ENCODE data around the gene PDE6B.

Gene PDE6B

GRCh38 chr4:624705-625590 is at the start of gene PDE6B:
Gene PDE6B, plus strand, starts transcription at chr4:625573. Its CDS starts 54 bp downstream, at chr4:625627.
- TF ChIP-seq JUND (IDR thresholded peaks at IDR 0.05; ENCODE audit: low read depth): no peak
- DNase-seq (ENCODE audit: low read depth in 1 of 2, low spot score in 1 of 2): no peak
- in situ Hi-C loops (cut with HindIII; ENCODE audit: low pct_unique_long_range_greater_than_20kb, low sequenced_read_pairs): no loop called here

- DNase-seq (ENCODE audit: low read depth in 1 of 2, low spot score in 1 of 2): no peak
- TF ChIP-seq JUND (IDR thresholded peaks at IDR 0.05; ENCODE audit: low read depth): no peak
- in situ Hi-C loops (cut with HindIII; ENCODE audit: low pct_unique_long_range_greater_than_20kb, low sequenced_read_pairs): no loop called here
Measured at GRCh38 chr4:576245-576821, 49.0 kb upstream of the PDE6B start, which contains the start of gene TMEM271. Gene TMEM271, minus strand, starts transcription at chr4:576295. Its CDS starts 233 bp downstream, at chr4:576062.

- in situ Hi-C loops (cut with HindIII; ENCODE audit: low pct_unique_long_range_greater_than_20kb, low sequenced_read_pairs): no loop called here
- no peak for TF ChIP-seq JUND (IDR thresholded peaks at IDR 0.05; ENCODE audit: low read depth)
- DNase-seq (ENCODE audit: low read depth in 1 of 2, low spot score in 1 of 2): no peak
Measured at GRCh38 chr4:576991-577498, 48.3 kb upstream of the PDE6B start.

GRCh38 chr4:577499-578450 is 47.6 kb upstream of the PDE6B start:
- TF ChIP-seq JUND (IDR thresholded peaks at IDR 0.05; ENCODE audit: low read depth): no peak
- DNase-seq (ENCODE audit: low read depth in 1 of 2, low spot score in 1 of 2): no peak
- in situ Hi-C loops (cut with HindIII; ENCODE audit: low pct_unique_long_range_greater_than_20kb, low sequenced_read_pairs): no loop called here

- DNase-seq (ENCODE audit: low read depth in 1 of 2, low spot score in 1 of 2): no peak
- in situ Hi-C loops (cut with HindIII; ENCODE audit: low pct_unique_long_range_greater_than_20kb, low sequenced_read_pairs): no loop called here
- TF ChIP-seq JUND (IDR thresholded peaks at IDR 0.05; ENCODE audit: low read depth): no peak
Measured at GRCh38 chr4:578451-579443, 46.6 kb upstream of the PDE6B start.

GRCh38 chr4:579543-580175 is 45.7 kb upstream of the PDE6B start:
- no peak for TF ChIP-seq JUND (IDR thresholded peaks at IDR 0.05; ENCODE audit: low read depth)
- in situ Hi-C loops (cut with HindIII; ENCODE audit: low pct_unique_long_range_greater_than_20kb, low sequenced_read_pairs): no loop called here
- DNase-seq (ENCODE audit: low read depth in 1 of 2, low spot score in 1 of 2): no peak

- no peak for TF ChIP-seq JUND (IDR thresholded peaks at IDR 0.05; ENCODE audit: low read depth)
- in situ Hi-C loops (cut with HindIII; ENCODE audit: low pct_unique_long_range_greater_than_20kb, low sequenced_read_pairs): no loop called here
- no peak for DNase-seq (ENCODE audit: low read depth in 1 of 2, low spot score in 1 of 2)
Measured at GRCh38 chr4:581181-581580, 44.2 kb upstream of the PDE6B start.

- DNase-seq (ENCODE audit: low read depth in 1 of 2, low spot score in 1 of 2): no peak
Measured at GRCh38 chr4:581753-582361, 43.5 kb upstream of the PDE6B start.

GRCh38 chr4:583820-584219 is 41.6 kb upstream of the PDE6B start:
- no peak for TF ChIP-seq JUND (IDR thresholded peaks at IDR 0.05; ENCODE audit: low read depth)
- in situ Hi-C loops (cut with HindIII; ENCODE audit: low pct_unique_long_range_greater_than_20kb, low sequenced_read_pairs): no loop called here

More at GRCh38 chr4:581753-582361, 43.5 kb upstream of the PDE6B start:
- TF ChIP-seq JUND (IDR thresholded peaks at IDR 0.05; ENCODE audit: low read depth): no peak
- in situ Hi-C loops (cut with HindIII; ENCODE audit: low pct_unique_long_range_greater_than_20kb, low sequenced_read_pairs): no loop called here

GRCh38 chr4:587671-588350 is 37.6 kb upstream of the PDE6B start:
- in situ Hi-C loops (cut with HindIII; ENCODE audit: low pct_unique_long_range_greater_than_20kb, low sequenced_read_pairs): no loop called here
- TF ChIP-seq JUND (IDR thresholded peaks at IDR 0.05; ENCODE audit: low read depth): no peak
- DNase-seq (ENCODE audit: low read depth in 1 of 2, low spot score in 1 of 2): no peak

More at GRCh38 chr4:583820-584219, 41.6 kb upstream of the PDE6B start:
- DNase-seq (ENCODE audit: low read depth in 1 of 2, low spot score in 1 of 2): no peak
